Measurements from ENCODE around the gene IL11.

IL11 gene

DNA sequence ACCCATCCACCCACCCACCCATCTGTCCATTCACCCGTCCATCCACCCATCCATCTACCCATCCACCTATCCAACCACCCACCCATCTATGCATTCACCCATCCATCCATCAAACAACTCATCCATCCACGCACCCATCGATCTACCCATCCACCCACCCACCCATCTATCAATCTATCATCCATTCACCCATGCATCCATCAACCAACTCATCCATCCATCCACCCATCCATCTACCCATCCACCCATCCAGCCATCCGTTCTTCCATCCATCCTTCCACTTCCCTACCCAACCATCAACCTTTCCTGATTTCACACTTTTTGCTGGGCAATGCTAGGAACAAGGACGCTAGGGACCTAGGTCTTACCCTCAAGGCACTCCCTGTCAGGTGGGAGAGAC, 11.8 kb upstream of the IL11 start:
- no peak for TF ChIP-seq NFIC (IDR thresholded peaks at IDR 0.05)
- TF ChIP-seq TCF12 (IDR thresholded peaks at IDR 0.05; ENCODE audit: low read depth), result no peak
- TF ChIP-seq, protein P1, sequence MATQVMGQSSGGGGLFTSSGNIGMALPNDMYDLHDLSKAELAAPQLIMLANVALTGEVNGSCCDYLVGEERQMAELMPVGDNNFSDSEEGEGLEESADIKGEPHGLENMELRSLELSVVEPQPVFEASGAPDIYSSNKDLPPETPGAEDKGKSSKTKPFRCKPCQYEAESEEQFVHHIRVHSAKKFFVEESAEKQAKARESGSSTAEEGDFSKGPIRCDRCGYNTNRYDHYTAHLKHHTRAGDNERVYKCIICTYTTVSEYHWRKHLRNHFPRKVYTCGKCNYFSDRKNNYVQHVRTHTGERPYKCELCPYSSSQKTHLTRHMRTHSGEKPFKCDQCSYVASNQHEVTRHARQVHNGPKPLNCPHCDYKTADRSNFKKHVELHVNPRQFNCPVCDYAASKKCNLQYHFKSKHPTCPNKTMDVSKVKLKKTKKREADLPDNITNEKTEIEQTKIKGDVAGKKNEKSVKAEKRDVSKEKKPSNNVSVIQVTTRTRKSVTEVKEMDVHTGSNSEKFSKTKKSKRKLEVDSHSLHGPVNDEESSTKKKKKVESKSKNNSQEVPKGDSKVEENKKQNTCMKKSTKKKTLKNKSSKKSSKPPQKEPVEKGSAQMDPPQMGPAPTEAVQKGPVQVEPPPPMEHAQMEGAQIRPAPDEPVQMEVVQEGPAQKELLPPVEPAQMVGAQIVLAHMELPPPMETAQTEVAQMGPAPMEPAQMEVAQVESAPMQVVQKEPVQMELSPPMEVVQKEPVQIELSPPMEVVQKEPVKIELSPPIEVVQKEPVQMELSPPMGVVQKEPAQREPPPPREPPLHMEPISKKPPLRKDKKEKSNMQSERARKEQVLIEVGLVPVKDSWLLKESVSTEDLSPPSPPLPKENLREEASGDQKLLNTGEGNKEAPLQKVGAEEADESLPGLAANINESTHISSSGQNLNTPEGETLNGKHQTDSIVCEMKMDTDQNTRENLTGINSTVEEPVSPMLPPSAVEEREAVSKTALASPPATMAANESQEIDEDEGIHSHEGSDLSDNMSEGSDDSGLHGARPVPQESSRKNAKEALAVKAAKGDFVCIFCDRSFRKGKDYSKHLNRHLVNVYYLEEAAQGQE (IDR thresholded peaks at IDR 0.05; ENCODE audit: low read depth), result no peak
- TF ChIP-seq EP300 (IDR thresholded peaks at IDR 0.05; ENCODE audit: borderline replicate concordance), result no peak
- TF ChIP-seq CREB1 (IDR thresholded peaks at IDR 0.05; ENCODE audit: low read depth), result no peak
- no peak for TF ChIP-seq CEBPB (IDR thresholded peaks at IDR 0.05)
- TF ChIP-seq TAF1 (IDR thresholded peaks at IDR 0.05; ENCODE audit: low read depth), result no peak
- TF ChIP-seq YY1 (IDR thresholded peaks at IDR 0.05; ENCODE audit: low read depth), result no peak
- TF ChIP-seq ZBTB7A (IDR thresholded peaks at IDR 0.05; ENCODE audit: low read depth), result no peak
- TF ChIP-seq EGR1 (IDR thresholded peaks at IDR 0.05), result no peak

DNA sequence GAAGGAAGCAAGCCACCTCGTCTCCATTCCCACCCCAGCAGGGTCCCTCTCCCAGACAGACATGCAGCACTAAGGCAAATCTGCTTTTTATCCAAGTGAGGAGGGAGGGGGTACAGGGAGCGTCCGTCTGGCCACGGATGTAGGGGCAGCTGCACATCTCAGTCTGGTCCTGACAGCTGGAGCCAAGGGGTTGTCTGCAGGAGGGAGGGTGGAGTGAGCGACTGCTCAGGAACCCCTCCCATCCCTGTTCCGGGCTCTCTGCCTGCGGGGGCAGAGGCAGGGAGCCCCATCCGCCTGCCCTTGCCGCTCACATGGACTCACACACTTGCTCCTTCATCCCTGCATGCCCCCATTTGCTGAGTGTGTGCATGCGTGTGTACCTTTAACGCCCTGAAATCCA, 8.9 kb upstream of the IL11 start:
- TF ChIP-seq YY1 (IDR thresholded peaks at IDR 0.05; ENCODE audit: low read depth), result no peak
- TF ChIP-seq, protein P2, sequence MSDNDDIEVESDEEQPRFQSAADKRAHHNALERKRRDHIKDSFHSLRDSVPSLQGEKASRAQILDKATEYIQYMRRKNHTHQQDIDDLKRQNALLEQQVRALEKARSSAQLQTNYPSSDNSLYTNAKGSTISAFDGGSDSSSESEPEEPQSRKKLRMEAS (IDR thresholded peaks at IDR 0.05), result no peak
- no peak for TF ChIP-seq TEAD4 (IDR thresholded peaks at IDR 0.05)
- no peak for TF ChIP-seq FOXM1 (IDR thresholded peaks at IDR 0.05; ENCODE audit: borderline replicate concordance, low read depth)
- TF ChIP-seq TCF12 (IDR thresholded peaks at IDR 0.05; ENCODE audit: low read depth), result no peak
- TF ChIP-seq, protein P1 (IDR thresholded peaks at IDR 0.05; ENCODE audit: low read depth), result no peak
- TF ChIP-seq EGR1 (IDR thresholded peaks at IDR 0.05), result no peak
- TF ChIP-seq CREB1 (IDR thresholded peaks at IDR 0.05; ENCODE audit: low read depth), result no peak
- TF ChIP-seq ZBTB7A (IDR thresholded peaks at IDR 0.05; ENCODE audit: low read depth), result no peak
- no peak for TF ChIP-seq RAD21 (IDR thresholded peaks at IDR 0.05; ENCODE audit: low read depth)

DNA sequence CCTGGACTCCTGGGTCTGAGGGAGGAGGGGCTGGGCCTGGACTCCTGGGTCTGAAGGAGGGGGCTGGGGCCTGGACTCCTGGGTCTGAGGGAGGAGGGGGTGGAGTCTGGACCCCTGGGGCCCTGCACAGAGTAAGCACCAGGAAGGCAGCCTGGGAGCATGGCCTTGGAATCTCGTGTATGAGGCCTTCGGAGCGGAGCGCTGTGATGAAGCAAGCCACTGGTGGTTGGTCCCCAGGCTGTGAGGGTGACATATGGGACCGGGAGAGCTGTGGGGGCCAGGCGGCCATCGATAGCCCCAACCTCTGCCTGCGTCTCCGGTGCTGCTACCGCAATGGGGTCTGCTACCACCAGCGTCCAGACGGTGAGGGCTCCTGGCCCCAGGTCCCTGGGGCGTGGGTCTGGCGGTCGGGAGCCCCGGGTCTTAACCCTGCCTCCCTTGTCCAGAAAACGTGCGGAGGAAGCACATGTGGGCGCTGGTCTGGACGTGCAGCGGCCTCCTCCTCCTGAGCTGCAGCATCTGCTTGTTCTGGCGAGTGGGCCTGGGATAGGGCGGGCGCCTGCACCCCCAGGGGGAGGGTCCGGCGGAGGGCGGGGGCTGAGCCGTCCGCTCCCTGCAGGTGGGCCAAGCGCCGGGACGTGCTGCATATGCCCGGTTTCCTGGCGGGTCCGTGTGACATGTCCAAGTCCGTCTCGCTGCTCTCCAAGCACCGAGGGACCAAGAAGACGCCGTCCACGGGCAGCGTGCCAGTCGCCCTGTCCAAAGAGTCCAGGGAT, 7.3 kb upstream of the IL11 start:
- TF ChIP-seq RAD21 (IDR thresholded peaks at IDR 0.05; ENCODE audit: low read depth) (no peak), EP300 (IDR thresholded peaks at IDR 0.05; ENCODE audit: borderline replicate concordance) (no peak), YY1 (IDR thresholded peaks at IDR 0.05; ENCODE audit: low read depth) (no peak), TEAD4 (IDR thresholded peaks at IDR 0.05) (no peak), TCF12 (IDR thresholded peaks at IDR 0.05; ENCODE audit: low read depth) (no peak), CEBPB (IDR thresholded peaks at IDR 0.05) (no peak), TAF1 (IDR thresholded peaks at IDR 0.05; ENCODE audit: low read depth) (no peak), NFIC (IDR thresholded peaks at IDR 0.05) (no peak), CREB1 (IDR thresholded peaks at IDR 0.05; ENCODE audit: low read depth) (no peak), ZBTB7A (IDR thresholded peaks at IDR 0.05; ENCODE audit: low read depth) (no peak), FOXM1 (IDR thresholded peaks at IDR 0.05; ENCODE audit: borderline replicate concordance, low read depth) (no peak), EGR1 (IDR thresholded peaks at IDR 0.05) (no peak)
- TF ChIP-seq, protein P2 (IDR thresholded peaks at IDR 0.05), result no peak
- TF ChIP-seq, protein P3, sequence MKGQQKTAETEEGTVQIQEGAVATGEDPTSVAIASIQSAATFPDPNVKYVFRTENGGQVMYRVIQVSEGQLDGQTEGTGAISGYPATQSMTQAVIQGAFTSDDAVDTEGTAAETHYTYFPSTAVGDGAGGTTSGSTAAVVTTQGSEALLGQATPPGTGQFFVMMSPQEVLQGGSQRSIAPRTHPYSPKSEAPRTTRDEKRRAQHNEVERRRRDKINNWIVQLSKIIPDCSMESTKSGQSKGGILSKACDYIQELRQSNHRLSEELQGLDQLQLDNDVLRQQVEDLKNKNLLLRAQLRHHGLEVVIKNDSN (IDR thresholded peaks at IDR 0.05), result no peak
- TF ChIP-seq, protein P1 (IDR thresholded peaks at IDR 0.05; ENCODE audit: low read depth), result no peak

DNA sequence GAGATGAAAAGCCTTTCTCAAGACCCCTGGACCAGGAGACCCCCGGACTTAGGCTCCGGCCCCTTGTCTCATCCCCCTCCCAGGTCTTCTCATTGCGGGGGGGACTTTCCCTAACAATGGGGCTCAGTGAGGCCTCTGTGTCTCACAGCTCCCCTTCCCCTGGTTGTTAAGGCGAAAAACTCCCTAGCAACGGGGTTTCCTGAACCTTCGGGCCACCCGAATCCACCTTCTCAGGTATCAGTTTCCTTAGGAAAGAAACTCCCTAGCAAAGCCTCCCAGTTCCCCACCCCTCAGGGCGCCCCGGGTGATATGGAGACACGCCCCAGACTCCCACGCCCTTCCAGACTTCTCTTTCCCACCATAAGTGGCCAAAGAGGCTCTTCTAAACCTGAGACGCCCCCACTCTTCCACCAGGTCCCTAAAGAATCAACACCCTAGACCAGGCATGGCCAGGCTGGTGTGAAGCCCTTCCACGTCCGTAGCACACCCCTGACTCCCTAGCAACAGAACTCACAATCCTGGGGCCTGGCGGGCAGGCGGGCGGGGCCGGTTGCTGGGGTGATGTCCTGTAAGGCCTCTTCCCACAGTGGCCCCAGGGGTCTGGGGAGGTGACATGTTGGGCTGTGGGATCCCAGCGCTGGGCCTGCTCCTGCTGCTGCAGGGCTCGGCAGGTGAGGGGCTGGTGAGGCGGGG, 6.1 kb upstream of the IL11 start, which contains the start of gene TMEM190:
TMEM190 (plus strand) TSS at position 586 of the 693 bp plus-strand sequence; CDS start at position 614, 28 bp downstream.
- TF ChIP-seq CEBPB (IDR thresholded peaks at IDR 0.05) (no peak), RAD21 (IDR thresholded peaks at IDR 0.05; ENCODE audit: low read depth) (no peak), YY1 (IDR thresholded peaks at IDR 0.05; ENCODE audit: low read depth) (no peak), TEAD4 (IDR thresholded peaks at IDR 0.05) (no peak), ZBTB7A (IDR thresholded peaks at IDR 0.05; ENCODE audit: low read depth) (no peak), EGR1 (IDR thresholded peaks at IDR 0.05) (no peak), EP300 (IDR thresholded peaks at IDR 0.05; ENCODE audit: borderline replicate concordance) (no peak)
- TF ChIP-seq, protein P1 (IDR thresholded peaks at IDR 0.05; ENCODE audit: low read depth), result no peak

Data from Ishikawa (cell line).